Measurements from ENCODE around the gene CYP3A4.
"Not testable (repeated sequence)": the region's sequence is repeated elsewhere in the genome, so short reads cannot be mapped to it uniquely, and the experiment has no call there.

CYP3A4 gene

GRCh38 chr7:99768471-99768870, 15.5 kb downstream of the CYP3A4 start:
- FAIRE-seq (no peak), DNase-seq (ENCODE audit: insufficient read length) (no peak)
- TF ChIP-seq TAF1 (IDR thresholded peaks at IDR 0.05; ENCODE audit: borderline replicate concordance, low read depth, low read length) (no peak), POLR2A (IDR thresholded peaks at IDR 0.05; ENCODE audit: low read depth, low read length) (no peak), POLR2AphosphoS5 (IDR thresholded peaks at IDR 0.05; ENCODE audit: low read depth, low read length) (no peak)

- DNase-seq (ENCODE audit: insufficient read length) (no peak), FAIRE-seq (peak; percentile 77)
- TF ChIP-seq POLR2A (IDR thresholded peaks at IDR 0.05; ENCODE audit: low read depth, low read length) (no peak), TAF1 (IDR thresholded peaks at IDR 0.05; ENCODE audit: borderline replicate concordance, low read depth, low read length) (no peak), POLR2AphosphoS5 (IDR thresholded peaks at IDR 0.05; ENCODE audit: low read depth, low read length) (no peak)
Observed at GRCh38 chr7:99767662-99768061, 16.3 kb downstream of the CYP3A4 start.

- DNase-seq (ENCODE audit: insufficient read length), result no peak
- FAIRE-seq, result no peak
- TF ChIP-seq POLR2A (IDR thresholded peaks at IDR 0.05; ENCODE audit: low read depth, low read length), result no peak
- TF ChIP-seq POLR2AphosphoS5 (IDR thresholded peaks at IDR 0.05; ENCODE audit: low read depth, low read length), result no peak
- TF ChIP-seq TAF1 (IDR thresholded peaks at IDR 0.05; ENCODE audit: borderline replicate concordance, low read depth, low read length), result no peak
Observed at GRCh38 chr7:99766484-99767099, 17.4 kb downstream of the CYP3A4 start.

- DNase-seq (ENCODE audit: insufficient read length), result no peak
- TF ChIP-seq POLR2AphosphoS5 (IDR thresholded peaks at IDR 0.05; ENCODE audit: low read depth, low read length), result no peak
- TF ChIP-seq POLR2A (IDR thresholded peaks at IDR 0.05; ENCODE audit: low read depth, low read length), result no peak
- TF ChIP-seq TAF1 (IDR thresholded peaks at IDR 0.05; ENCODE audit: borderline replicate concordance, low read depth, low read length), result no peak
- no peak for FAIRE-seq
Observed at GRCh38 chr7:99764478-99764877, 19.5 kb downstream of the CYP3A4 start.

GRCh38 chr7:99762680-99763327, 21.2 kb downstream of the CYP3A4 start:
- no peak for TF ChIP-seq POLR2AphosphoS5 (IDR thresholded peaks at IDR 0.05; ENCODE audit: low read depth, low read length)
- no peak for TF ChIP-seq TAF1 (IDR thresholded peaks at IDR 0.05; ENCODE audit: borderline replicate concordance, low read depth, low read length)
- no peak for TF ChIP-seq POLR2A (IDR thresholded peaks at IDR 0.05; ENCODE audit: low read depth, low read length)
- FAIRE-seq, result no peak
- DNase-seq (ENCODE audit: insufficient read length), result no peak

GRCh38 chr7:99755085-99755484, 28.9 kb downstream of the CYP3A4 start:
- no peak for DNase-seq (ENCODE audit: insufficient read length)
- TF ChIP-seq POLR2AphosphoS5 (IDR thresholded peaks at IDR 0.05; ENCODE audit: low read depth, low read length) (no peak), POLR2A (IDR thresholded peaks at IDR 0.05; ENCODE audit: low read depth, low read length) (no peak), TAF1 (IDR thresholded peaks at IDR 0.05; ENCODE audit: borderline replicate concordance, low read depth, low read length) (no peak)
- FAIRE-seq, result no peak

- no peak for FAIRE-seq
- no peak for DNase-seq (ENCODE audit: insufficient read length)
- no peak for TF ChIP-seq TAF1 (IDR thresholded peaks at IDR 0.05; ENCODE audit: borderline replicate concordance, low read depth, low read length)
- no peak for TF ChIP-seq POLR2AphosphoS5 (IDR thresholded peaks at IDR 0.05; ENCODE audit: low read depth, low read length)
- TF ChIP-seq POLR2A (IDR thresholded peaks at IDR 0.05; ENCODE audit: low read depth, low read length), result no peak
Observed at GRCh38 chr7:99752356-99752755, 31.6 kb downstream of the CYP3A4 start.

GRCh38 chr7:99751322-99752052, 32.5 kb downstream of the CYP3A4 start:
- DNase-seq (ENCODE audit: insufficient read length); FAIRE-seq: not testable (repeated sequence)

- DNase-seq (ENCODE audit: insufficient read length) (no peak), FAIRE-seq (no peak)
- TF ChIP-seq POLR2A (IDR thresholded peaks at IDR 0.05; ENCODE audit: low read depth, low read length) (no peak), POLR2AphosphoS5 (IDR thresholded peaks at IDR 0.05; ENCODE audit: low read depth, low read length) (no peak), TAF1 (IDR thresholded peaks at IDR 0.05; ENCODE audit: borderline replicate concordance, low read depth, low read length) (no peak)
Observed at GRCh38 chr7:99748846-99749579, 35.0 kb downstream of the CYP3A4 start.

- DNase-seq (ENCODE audit: insufficient read length); FAIRE-seq: not testable (repeated sequence)
Observed at GRCh38 chr7:99746915-99747314, 37.1 kb downstream of the CYP3A4 start.

- not testable (repeated sequence) for DNase-seq (ENCODE audit: insufficient read length); FAIRE-seq
Observed at GRCh38 chr7:99745395-99745794, 38.6 kb downstream of the CYP3A4 start.

All from GM12892 (cell line).